NCI-H510A (cell line): ENCODE results near the gene MICAL3.
"Not testable (repeated sequence)": the region's sequence is repeated elsewhere in the genome, so short reads cannot be mapped to it uniquely, and the experiment has no call there.

ENCODE experiments used
- DNase-seq: peaks from one replicate; lab custom pipeline; 2025; lab: John Stamatoyannopoulos, UW

The MICAL3 gene

DNA sequence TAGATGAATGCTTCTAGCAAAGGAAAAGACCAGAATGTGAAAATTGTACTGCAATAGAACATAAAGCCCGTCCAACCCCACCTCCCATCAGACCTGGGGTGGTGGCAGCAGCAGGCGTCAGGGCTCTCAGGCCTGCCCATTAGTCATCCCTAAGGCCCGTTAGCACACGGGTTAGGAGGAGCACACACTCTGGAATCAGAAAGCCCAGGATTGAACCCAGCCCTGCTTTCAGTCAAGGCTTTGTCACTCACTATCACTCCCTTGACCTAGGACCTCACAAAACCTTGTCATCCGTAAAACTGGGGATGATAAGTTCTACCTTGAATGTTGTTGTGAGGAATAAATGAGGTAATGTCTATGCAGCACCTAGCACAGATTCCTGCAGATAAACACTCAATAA, 26.9 kb downstream of the MICAL3 start:
- DNase-seq: no peak

- not testable (repeated sequence) for DNase-seq
These were observed 29.1 kb downstream of the MICAL3 start for GRCh38 chr22:17995256-17995655.

GRCh38 chr22:17994424-17995108, 29.8 kb downstream of the MICAL3 start:
- no peak for DNase-seq

DNA sequence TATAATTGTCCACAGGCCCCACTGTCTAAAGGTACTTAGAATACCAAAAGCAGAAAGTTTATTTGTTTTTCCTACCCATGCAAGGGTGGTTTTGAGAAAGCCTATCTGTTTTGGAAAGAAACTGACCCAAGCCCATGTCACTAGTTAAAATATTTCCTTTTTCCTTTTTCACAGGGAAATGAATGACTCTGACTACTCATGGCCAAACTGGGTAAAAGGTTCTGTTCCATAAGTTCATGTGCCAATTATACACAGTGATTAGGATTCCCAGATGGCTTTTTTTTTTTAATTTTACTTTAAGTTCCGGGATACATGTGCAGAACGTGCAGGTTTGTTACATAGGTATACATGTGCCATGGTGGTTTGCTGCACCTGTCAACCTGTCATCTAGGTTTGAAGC, 31.4 kb downstream of the MICAL3 start:
- not testable (repeated sequence) for DNase-seq

- DNase-seq: not testable (repeated sequence)
These were observed 32.4 kb downstream of the MICAL3 start for GRCh38 chr22:17991992-17992391.

DNA sequence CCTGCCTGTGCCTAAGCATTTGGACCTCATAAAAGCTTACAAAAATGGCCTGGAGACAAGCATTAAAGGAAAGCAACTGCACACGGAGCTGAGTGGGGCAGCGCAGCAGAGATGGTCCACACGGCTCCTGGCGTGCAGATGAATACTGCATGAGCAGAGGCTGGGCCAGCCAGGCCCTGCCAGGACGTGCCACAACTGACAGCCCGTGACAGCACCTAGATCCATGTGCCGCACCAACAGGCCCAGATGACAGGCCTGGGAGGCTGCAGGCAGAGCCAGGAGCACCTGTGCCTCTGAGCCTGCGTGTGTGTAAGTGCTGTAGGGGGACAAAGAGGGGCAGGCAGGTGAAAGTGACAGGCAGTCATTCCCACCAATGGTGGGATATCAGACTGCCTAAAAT, 33.4 kb downstream of the MICAL3 start:
- DNase-seq: no peak

GRCh38 chr22:17990147-17990546, 34.2 kb downstream of the MICAL3 start:
- no peak for DNase-seq

DNA sequence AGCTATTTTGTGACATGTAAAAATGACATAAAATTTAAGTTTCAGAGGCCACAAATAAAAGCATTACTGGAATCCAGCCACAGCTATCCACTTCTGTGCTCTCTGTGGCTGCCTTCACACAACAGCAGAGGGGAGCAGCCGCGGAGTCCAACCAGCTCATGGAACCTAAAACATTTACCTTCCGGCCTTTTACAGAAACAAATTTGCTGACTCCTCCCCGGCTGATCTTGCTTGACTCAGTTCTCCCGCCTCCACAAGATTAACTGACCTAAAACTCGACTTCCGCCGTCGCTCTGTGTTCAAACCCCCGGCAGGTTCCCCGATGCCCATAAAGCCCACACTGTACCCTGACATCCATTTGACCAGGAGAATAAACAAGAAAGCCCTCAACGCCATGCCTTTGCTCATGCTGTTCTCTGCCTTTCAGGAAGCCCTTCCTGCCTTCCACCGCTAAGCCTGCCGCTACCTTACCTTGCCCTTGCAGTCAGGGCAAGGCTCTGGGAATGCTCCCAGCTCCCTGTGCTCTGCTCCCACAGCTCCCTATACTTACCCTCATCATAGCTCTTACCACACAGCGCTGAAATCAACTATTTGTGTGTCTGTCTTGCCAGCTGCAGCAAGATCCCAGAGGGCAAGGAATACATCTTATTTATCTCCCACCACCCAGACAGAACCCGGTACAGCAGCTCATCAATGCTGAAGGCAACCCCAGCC, 35.4 kb downstream of the MICAL3 start:
- DNase-seq: no peak

- no peak for DNase-seq
These were observed 38.8 kb downstream of the MICAL3 start for GRCh38 chr22:17985606-17986005.

DNA sequence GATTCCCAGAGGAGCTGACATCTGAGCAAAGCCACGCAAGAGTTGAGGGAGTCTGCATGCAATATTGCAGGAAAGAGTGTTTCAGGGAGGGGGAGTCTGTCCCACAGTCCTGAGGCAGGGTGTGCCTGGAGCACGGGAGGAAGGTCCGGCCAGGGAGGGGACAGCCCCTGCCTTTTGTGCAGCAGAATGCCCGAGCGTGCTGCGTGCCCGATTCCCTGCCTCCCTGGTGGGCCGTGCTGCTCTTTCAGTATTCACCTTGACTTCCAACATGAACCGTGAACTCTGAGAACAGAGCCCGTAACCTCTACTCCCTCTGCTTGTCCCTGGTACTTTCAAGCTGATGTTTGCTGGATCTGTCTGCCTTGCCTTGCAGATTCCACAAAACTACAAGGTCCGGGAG, 39.3 kb downstream of the MICAL3 start:
- not testable (repeated sequence) for DNase-seq

- no peak for DNase-seq
These were observed 40.2 kb downstream of the MICAL3 start for GRCh38 chr22:17984114-17984513.

- DNase-seq: no peak
These were observed 41.7 kb downstream of the MICAL3 start for GRCh38 chr22:17982572-17983141.

GRCh38 chr22:17981497-17981896, 42.9 kb downstream of the MICAL3 start:
- DNase-seq: no peak

DNA sequence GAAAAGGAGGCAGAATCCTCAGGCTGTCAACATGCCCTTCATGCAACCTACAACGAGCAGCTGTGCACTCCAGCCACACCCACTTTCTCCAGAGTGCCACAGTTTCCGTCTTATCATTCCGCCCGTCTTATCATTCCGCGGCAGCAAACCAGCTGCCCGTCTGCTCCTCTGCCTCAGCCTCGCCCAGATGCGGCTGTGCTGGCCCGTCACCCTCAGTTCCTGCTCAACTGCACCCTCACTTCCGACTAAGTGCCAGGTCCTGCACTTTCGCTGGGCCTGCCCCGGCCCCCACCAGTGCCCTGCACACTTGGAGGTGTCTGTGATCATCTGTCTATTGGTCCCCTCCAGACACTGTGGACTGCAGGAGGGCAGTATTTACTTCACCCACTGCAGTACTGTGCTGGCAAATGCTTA, 43.7 kb downstream of the MICAL3 start:
- no peak for DNase-seq

DNA sequence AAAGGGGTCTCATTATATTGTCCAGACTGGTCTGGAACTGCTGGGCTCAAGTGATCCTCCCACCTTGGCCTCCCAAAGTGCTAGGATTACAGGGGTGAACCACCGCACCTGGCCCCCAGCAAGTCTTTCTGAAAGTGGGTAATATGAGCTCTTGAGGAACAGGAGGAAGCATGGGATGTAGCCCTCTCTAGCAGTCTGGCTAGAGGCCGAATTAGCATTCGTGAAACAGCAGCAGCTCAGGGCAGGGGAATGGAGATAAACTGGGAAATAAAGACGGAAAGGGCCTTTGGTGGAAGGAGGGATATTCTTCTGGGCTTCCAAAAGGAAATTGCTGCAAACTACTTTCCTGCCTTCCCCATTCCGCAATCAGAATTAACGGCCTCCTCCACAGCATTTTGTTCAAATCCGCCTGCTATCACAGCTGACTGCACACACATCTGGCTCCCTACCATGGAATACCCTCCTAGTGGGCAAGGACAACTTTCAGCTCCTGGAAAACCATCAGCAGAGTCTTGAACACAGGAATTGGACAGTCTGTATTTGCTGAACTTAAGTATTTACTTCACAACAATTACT, 44.3 kb downstream of the MICAL3 start:
- DNase-seq: no peak

- DNase-seq: no peak
These were observed 46.3 kb downstream of the MICAL3 start for GRCh38 chr22:17978027-17978426.

DNA sequence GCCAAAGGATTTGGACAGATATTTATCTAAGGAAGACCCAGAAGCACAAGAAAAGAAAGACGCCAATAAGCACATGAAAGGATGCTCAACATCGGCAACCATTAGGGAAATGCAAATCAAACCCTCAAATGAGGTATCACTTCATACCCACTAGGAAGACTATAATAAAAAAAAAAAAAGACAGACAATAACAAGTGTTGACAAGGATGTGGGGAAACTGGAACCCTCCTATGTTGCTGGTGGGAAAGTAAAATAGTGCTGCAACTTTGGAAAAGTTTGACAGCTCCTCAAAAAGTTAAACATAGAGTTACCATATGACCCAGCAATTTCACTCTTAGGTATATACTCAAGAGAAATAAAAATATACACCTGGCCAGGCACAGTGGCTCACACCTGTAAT, 47.0 kb downstream of the MICAL3 start:
- DNase-seq: no peak

DNA sequence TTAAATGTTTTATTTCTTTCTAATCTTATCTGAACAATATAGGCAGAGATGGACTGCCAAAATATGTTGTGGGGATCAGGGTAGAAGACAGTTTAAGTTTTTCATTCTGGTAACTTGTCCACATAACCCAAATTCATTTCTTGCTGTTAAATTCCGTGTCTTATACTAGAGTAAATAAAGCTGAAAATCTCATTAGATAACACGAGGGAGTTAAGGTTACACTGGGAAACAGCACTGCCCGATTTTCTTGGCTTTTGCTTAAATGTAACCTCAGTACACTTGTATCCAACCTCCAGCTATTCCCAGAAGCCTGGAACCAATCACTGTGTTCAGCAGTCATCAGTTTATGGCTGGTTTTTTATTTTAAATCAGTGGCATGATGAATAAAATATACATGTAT, 48.2 kb downstream of the MICAL3 start:
- no peak for DNase-seq

DNA sequence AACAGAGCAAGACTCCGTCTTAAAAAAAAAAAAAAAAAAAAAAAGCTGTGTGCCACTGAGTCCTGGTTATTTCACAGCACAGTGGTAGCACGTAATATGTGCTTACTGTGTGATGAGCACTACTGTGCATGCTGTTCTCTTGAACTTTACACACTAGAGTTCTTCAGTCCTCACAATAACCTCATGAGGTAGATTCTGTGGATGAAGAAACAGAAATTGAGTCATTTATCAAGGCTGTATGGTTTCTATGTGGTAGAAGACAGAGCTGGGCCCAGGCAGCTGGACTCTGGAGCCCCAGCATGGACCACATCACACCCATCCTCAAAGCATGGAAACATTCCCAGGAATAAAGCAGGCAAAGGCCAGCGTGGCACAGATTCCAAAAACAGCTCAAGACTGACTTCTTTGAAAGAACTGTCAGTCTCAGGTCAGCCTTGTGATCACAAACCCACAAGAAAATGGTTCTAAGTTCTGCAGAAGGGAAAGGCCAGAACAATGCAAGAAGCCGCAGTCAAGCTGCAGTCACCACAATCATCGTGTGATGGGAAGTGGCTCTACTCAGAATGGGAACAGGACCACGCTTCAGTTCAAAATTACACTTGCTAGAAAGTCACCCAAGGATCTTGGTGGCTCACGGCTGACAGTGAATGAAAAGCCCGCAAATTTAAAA, 49.5 kb downstream of the MICAL3 start:
- no peak for DNase-seq

GRCh38 chr22:17974087-17974486, 50.3 kb downstream of the MICAL3 start:
- no peak for DNase-seq

DNA sequence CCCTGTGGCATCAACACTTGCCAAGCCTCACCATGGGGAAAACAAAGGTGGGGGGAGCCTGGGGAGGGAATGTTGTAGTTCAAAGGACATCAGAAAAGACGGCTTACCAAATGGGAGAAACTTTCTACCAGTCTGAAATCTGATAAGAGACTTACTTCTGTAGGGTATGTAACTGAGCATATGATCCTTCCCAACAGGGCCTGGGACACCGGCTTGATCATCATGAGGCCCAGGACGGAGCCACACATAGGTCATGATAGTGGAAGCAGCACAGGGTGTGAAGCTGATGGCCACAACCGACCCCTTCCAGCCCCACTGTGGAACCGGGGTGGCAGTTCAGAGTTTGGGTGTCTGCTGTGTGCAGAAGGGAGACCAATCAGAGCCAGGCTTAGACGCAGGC, 51.1 kb downstream of the MICAL3 start:
- no peak for DNase-seq

GRCh38 chr22:17972385-17973191, 51.8 kb downstream of the MICAL3 start:
- no peak for DNase-seq
